A549 (cell line): ENCODE data around the gene TMEM238L.

Experiments used
- EP300 ChIP-seq, 2 experiments: fragments of >200 bp; sonication (Bioruptor Twin); formaldehyde crosslinking; IDR thresholded peaks; 2 replicates in 1 of 2; 3 replicates in 1 of 2; pipeline ENCODE4 v1.6.1; 2016 to 2017
- ESRRA ChIP-seq: fragments of 150-350 bp; IDR thresholded peaks from 2 replicates; pipeline ENCODE4 v1.6.1; 2014; ENCODE audit warnings: mild to moderate bottlenecking, low read length, borderline replicate concordance
- TF ChIP-seq, protein P1 (sequence below): fragments of >200 bp; sonication (Bioruptor Twin); formaldehyde crosslinking; IDR thresholded peaks from 3 replicates; pipeline ENCODE4 v1.5.1; 2016

DNA sequence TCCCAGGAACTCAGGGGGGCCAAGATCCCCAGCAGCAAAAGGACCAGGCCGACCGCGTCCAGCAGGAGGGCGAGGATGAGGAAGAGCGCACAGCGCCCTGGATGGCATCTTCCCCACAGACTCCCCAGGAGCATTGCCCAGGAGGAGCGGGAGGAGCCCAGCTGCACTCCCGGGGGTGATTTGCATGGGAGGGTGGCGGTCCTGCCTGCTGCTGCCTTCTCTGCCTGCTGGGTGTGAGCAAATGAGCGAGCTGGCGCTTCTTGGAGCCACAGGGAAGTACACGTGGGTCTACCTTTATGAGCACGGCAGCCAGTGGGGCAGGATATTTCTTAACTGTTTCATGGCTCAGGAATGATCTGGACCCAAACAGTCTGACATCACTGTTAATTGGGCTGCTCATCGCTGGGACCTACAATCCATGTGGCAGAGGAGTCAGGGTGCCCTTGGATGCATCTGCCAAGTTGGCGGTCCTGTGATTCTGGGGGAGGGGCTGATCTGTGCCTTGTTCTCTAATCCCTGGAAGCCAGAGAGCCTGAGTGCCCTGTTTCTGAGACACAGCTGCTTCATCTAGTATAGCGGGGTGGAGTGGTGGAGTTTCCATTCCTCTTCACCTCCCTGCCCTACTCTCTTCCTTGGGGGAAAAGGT lies at the start of gene TMEM238L:
- TF ChIP-seq EP300 (IDR thresholded peaks at IDR 0.05) (no peak), ESRRA (no peak)
- TF ChIP-seq, protein P1, sequence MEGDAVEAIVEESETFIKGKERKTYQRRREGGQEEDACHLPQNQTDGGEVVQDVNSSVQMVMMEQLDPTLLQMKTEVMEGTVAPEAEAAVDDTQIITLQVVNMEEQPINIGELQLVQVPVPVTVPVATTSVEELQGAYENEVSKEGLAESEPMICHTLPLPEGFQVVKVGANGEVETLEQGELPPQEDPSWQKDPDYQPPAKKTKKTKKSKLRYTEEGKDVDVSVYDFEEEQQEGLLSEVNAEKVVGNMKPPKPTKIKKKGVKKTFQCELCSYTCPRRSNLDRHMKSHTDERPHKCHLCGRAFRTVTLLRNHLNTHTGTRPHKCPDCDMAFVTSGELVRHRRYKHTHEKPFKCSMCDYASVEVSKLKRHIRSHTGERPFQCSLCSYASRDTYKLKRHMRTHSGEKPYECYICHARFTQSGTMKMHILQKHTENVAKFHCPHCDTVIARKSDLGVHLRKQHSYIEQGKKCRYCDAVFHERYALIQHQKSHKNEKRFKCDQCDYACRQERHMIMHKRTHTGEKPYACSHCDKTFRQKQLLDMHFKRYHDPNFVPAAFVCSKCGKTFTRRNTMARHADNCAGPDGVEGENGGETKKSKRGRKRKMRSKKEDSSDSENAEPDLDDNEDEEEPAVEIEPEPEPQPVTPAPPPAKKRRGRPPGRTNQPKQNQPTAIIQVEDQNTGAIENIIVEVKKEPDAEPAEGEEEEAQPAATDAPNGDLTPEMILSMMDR, result no peak
